Measurements from ENCODE around the gene ADIRF.
"Not testable (repeated sequence)": the region's sequence is repeated elsewhere in the genome, so short reads cannot be mapped to it uniquely, and the experiment has no call there.

Gene ADIRF

DNA sequence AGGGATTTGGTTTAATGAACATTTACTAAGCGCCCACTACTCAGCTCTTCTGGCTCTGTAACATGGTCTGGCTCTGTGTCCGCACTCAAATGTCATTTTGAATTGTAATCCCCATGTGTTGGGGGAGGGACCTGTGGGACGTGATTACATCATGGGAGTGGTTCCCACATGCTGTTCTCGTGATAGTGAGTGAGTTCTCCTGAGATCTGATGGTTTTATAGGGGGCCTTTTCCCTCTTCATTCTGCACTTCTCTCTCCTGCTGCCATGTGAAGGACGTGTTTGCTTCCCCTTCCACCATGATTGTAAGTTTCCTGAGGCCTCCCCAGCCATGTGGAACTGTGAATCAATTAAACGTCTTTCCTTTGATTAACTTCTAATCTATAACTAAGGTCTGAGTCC is 12.7 kb downstream of the ADIRF start:
- DNase-seq: not testable (repeated sequence)

DNA sequence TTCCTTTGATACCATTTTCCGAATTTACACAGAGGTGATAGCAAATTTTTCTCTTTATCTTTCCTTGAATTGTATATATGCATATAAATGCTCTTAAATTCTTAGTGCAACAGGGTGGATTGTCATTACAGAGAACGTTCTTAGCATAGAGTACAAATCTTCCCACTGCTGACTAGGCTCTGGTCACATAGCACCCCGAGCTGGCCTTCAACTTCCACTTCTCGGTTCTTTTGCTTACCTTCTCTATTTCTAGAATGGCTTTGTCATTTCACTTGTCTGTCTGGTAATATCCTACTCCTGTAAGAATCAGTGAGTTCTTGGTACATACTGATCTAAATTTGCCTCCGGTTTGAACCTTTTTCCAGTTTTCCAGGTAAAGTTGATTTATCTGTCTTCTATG is 13.4 kb downstream of the ADIRF start:
- DNase-seq: no peak

DNA sequence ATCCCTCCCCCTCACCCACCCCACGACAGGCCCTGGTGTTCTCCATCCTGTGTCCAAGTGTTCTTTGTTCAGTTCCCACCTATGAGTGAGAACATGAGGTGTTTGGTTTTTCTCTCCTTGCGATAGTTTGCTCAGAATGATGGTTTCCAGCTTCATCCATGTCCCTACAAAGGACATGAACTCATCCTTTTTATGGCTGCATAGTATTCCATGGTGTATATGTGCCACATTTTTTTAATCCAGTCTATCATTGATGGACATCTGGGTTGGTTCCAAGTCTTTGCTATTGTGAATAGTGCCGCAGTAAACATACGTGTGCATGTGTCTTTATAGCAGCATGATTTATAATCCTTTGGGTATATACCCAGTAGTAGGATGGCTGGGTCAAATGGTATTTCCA is 16.2 kb downstream of the ADIRF start:
- not testable (repeated sequence) for DNase-seq

DNA sequence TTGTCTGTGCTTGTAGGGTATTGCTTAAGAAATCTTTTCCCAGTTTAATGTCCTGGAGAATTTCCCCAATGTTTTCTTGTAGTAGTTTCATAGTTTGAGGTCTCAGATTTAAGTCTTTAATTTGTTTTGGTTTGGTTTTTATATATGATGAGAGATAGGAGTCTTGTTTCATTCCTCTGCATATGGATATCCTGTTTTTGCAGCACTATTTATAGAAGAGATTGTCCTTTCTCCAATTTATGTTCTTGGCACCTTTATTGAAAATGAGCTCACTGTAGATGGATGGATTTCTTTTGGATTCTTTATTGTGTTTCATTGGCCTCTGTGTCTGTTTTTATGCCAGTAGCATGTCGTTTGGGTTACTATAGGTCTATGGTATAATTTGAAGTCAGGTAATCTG is 20.2 kb downstream of the ADIRF start:
- DNase-seq: no peak

DNA sequence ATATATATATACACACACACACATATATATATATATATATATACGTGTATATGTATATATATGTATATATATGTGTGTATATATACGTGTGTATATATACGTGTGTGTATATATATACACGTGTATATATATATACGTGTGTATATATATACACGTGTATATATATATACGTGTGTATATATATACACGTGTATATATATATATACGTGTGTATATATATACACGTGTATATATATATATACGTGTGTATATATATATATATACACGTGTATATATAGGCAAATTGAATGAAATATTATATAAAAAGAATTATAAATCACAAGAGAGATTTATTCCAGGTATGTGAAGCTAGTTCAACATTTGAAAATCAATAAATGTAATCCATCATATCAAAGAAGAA is 23.1 kb downstream of the ADIRF start:
- DNase-seq: not testable (repeated sequence)

DNA sequence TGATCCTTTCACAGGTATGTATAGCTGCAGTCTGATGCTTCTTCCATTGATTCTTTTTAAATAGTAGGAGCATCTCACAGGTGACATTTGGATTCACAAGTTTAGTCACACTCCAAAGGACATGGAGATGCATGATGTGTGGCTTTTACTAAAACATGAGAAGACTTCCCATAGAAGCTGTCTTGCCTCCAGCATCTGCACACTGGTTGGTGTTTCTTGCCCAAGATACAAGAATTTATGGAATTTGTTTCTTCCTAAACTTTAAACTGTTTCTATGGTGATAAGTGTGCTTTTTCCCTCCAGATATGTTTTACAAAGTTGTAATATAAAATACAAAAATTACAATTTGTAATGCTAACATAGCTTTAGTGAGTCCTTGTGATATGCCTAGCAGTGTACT is 24.2 kb downstream of the ADIRF start:
- DNase-seq: no peak

GRCh38 chr10:86992929-86993328 is 24.6 kb downstream of the ADIRF start:
- DNase-seq: no peak

GRCh38 chr10:86999802-87000403 is 31.6 kb downstream of the ADIRF start:
- DNase-seq: not testable (repeated sequence)

GRCh38 chr10:87000491-87000890 is 32.2 kb downstream of the ADIRF start:
- no peak for DNase-seq

DNA sequence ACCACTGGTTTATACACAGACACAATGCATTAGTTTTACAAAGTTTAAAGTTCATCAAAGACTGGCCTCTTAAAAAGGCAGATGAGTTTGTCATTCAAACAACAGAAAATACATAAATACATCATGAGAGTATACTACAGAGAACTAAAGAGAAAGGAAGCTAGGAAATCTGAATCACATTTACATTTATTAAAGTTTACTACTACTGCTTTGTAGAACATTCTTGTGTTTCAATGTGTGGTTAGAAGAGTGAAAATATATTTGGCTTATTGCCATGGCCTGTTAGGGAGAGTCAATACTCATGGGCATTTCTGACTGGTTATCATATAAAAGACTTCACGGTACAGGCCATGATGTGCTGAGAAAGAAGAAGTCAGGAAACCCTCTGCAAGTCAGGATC is 38.8 kb downstream of the ADIRF start:
- not testable (repeated sequence) for DNase-seq

DNA sequence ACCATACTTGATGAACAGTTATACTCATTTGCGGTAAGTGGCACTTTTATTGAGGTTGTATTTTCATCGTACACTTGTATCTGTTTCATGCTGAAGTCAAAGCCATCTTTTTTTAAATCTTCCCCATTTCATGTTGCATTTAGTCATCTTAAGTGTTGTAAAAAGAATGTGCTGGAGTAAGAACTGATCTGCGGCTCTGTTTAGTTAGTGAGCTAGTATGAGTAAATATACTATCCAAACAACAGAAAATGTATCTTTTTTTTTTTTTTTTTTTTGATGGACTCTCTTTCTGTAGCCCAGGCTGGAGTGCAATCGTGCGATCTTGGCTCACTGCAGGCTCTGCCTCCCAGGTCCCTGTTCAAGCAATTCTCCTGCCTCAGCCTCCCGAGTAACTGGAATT is 39.4 kb downstream of the ADIRF start:
- DNase-seq: not testable (repeated sequence)

GRCh38 chr10:87008303-87008702 is 40.0 kb downstream of the ADIRF start:
- DNase-seq: not testable (repeated sequence)

DNA sequence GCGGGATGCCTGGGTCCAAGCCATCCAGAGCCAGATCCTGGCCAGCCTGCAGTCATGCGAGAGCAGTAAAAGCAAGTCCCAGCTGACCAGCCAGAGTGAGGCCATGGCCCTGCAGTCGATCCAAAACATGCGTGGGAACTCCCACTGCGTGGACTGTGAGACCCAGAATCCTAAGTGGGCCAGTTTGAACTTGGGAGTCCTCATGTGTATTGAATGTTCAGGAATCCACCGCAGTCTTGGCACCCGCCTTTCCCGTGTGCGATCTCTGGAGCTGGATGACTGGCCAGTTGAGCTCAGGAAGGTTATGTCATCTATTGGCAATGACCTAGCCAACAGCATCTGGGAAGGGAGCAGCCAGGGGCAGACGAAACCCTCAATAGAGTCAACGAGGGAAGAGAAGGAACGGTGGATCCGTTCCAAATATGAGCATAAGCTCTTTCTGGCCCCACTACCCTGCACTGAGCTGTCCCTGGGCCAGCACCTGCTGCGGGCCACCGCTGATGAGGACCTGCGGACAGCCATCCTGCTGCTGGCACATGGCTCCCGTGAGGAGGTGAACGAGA is 40.9 kb downstream of the ADIRF start:
- not testable (repeated sequence) for DNase-seq

DNA sequence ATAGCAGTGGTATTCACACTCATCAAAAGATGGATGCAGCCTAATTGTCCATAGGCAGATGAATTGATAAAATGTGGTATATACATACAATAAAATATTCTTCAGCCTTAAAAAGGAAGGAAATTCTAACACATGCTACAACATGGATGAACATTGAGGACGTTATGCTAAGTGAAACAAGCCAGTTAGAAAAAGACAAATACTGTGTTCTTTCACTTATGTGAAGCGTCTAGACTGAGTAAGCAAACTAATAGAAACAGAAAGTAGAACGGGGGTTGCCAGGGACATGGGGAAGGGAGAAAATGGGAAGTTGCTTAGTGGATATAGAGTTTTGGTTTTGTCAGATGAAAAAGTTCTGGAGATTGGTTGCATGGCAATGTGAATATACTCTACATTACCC is 45.2 kb downstream of the ADIRF start:
- not testable (repeated sequence) for DNase-seq

GRCh38 chr10:87014986-87015716 is 46.9 kb downstream of the ADIRF start:
- DNase-seq: not testable (repeated sequence)

- DNase-seq: not testable (repeated sequence)
Observed at GRCh38 chr10:87018127-87018526, 49.8 kb downstream of the ADIRF start.

DNA sequence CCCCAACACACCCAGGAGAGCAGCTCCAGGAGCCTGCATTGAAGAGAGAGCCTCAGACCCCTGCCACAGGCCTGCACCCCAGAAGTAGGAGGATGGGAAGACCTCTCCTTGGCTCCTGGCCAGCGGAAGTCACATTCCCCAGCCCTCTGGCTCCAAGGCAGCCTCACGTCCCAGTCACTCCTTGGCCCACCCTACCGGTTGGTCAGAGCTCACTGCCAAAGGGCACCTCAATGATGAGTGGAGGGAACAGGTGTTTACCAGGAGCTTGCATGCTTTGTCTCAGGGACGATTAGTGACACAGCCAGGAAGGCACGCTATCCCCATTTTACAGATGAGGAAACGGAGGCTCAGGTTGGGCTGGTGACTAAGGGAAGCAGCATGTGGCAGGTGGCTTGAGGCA is 50.8 kb downstream of the ADIRF start:
- not testable (repeated sequence) for DNase-seq

GRCh38 chr10:87019504-87019903 is 51.2 kb downstream of the ADIRF start:
- not testable (repeated sequence) for DNase-seq

- not testable (repeated sequence) for DNase-seq
Observed at GRCh38 chr10:87020056-87020455, 51.8 kb downstream of the ADIRF start, which contains the start of gene FAM25A. Gene FAM25A, plus strand, starts transcription at chr10:87020294. Its CDS starts 31 bp downstream, at chr10:87020325.

Data from right hindlimb (tissue), 1 donor.